Upper lobe of right lung (tissue), 1 donor: Measurements from ENCODE around the gene PDCD1LG2. TPM values are rescaled to one million over a fixed set of nuclear protein-coding genes. Genes with fewer than 3 reads are reported as not detected.

ENCODE experiments used
- ATAC-seq: fragments of 200-7000 bp; cut with Tn5 transposase; one replicate; pipeline ENCODE4 v1.9.1; 2020; ENCODE audit warnings: mild to moderate bottlenecking, moderate library complexity
- DNase-seq: peaks from one replicate; pipeline ENCODE4 v3.0.0-alpha.2; 2020
- H3K27ac ChIP-seq: fragments of 200-600 bp; one replicate; pipeline ENCODE4 v1.8.0; 2022
- H3K27me3 ChIP-seq: fragments of 200-600 bp; one replicate; pipeline ENCODE4 v1.8.0; 2022; ENCODE audit warnings: mild to moderate bottlenecking
- H3K36me3 ChIP-seq: fragments of 200-600 bp; one replicate; pipeline ENCODE4 v1.8.0; 2022
- H3K4me1 ChIP-seq: fragments of 200-600 bp; one replicate; pipeline ENCODE4 v1.8.0; 2022
- H3K4me3 ChIP-seq: fragments of 200-600 bp; one replicate; pipeline ENCODE4 v1.8.0; 2022; ENCODE audit warnings: mild to moderate bottlenecking
- H3K9me3 ChIP-seq: fragments of 200-600 bp; one replicate; pipeline ENCODE4 v1.8.0; 2022
- intact Hi-C: fragments of 100-400 bp; cut with DNase I; formaldehyde crosslinking; loops from one replicate; pipeline ENCODE4 v1.11.0; 2022
- total RNA-seq: library from RNA; stranded (reverse); fragmentation: NEBNext Ultra II Directional; extraction: Animal tissue kit (Norgen Biotek cat#: 25700); gene quantifications from one replicate; pipeline ENCODE4 v1.2.1, GENCODE V29; 2021
- TF ChIP-seq, protein P1 (sequence below): fragments of 200-600 bp; IDR thresholded peaks from one replicate; pipeline ENCODE4 v1.8.0; 2022; ENCODE audit warnings: antibody characterized with exemption
- donor health status: DM: no; HTN: yes; CAD: no; lungs with severe emphysema.

The PDCD1LG2 gene
- total RNA-seq, 1 donor from 2014 or later = 6.3 TPM

DNA sequence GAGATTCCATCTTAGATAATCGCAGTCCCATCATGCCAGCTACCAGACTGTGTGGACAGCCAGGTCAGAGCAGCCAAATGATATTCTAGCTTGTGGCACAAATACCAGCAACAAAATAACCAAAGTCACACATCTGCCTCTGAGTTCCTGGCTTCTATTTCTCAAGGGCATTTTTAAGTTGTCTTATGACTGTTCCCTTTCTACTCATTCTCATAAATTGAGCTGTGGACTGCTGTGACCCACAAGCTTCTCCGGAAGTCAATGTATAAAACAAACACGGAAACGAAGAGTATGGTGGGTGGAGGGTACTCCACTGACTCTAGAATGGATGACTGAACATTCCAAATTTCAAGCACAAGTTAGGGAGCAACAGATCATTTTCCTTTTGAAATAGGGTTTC is 43.9 kb downstream of the PDCD1LG2 start:
- TF ChIP-seq, protein P1, sequence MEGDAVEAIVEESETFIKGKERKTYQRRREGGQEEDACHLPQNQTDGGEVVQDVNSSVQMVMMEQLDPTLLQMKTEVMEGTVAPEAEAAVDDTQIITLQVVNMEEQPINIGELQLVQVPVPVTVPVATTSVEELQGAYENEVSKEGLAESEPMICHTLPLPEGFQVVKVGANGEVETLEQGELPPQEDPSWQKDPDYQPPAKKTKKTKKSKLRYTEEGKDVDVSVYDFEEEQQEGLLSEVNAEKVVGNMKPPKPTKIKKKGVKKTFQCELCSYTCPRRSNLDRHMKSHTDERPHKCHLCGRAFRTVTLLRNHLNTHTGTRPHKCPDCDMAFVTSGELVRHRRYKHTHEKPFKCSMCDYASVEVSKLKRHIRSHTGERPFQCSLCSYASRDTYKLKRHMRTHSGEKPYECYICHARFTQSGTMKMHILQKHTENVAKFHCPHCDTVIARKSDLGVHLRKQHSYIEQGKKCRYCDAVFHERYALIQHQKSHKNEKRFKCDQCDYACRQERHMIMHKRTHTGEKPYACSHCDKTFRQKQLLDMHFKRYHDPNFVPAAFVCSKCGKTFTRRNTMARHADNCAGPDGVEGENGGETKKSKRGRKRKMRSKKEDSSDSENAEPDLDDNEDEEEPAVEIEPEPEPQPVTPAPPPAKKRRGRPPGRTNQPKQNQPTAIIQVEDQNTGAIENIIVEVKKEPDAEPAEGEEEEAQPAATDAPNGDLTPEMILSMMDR = no peak

DNA sequence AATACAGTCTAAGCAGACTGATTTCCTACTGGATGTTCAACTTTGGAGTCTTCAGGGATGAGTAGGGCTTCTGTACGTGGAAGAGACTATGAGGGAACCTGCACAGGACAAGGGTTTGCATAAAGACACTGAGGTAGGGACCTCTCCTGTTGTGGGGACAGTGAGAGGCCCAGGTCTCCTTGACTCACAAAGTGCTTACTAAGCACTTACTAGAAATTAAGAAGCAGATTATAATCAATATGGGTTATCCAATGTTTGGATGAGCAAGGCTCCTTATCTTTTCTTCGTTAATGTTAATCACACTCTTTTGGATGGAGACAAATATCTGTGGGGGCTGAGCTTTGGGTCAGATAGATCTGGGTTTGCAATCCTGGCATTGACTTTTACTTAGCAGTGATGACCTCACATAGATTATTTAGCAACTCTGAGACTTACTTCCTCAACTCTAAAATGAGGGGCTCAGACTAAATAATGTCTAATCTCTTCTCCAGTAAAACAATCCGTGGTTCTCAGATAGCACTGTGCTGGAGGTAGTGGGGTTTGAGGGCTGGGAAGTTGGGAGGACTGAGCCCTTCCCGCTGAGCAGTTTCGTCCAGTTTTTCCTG is 45.9 kb downstream of the PDCD1LG2 start:
- ATAC-seq = no peak
- Histone ChIP-seq H3K9me3 (no peaks in the 10 kb centered on the region), H3K27ac (no peak overlapping the region), H3K4me3 (no peak overlapping the region), H3K36me3 (no peaks in the 10 kb centered on the region), H3K27me3 (no peaks in the 10 kb centered on the region), H3K4me1 (peaks cover 13% of the 10 kb centered on the region)
- intact Hi-C loops = no loop called here
- no peak for DNase-seq
- TF ChIP-seq, protein P1 = no peak

More for the DNA sequence above, 43.9 kb downstream of the PDCD1LG2 start:
- H3K27me3 ChIP-seq = no peaks in the 10 kb centered on the region
- H3K9me3 ChIP-seq = no peaks in the 10 kb centered on the region
- ATAC-seq = no peak
- no peak overlapping the region for H3K27ac ChIP-seq
- no peak overlapping the region for H3K4me3 ChIP-seq
- H3K36me3 ChIP-seq = no peaks in the 10 kb centered on the region
- no peak for DNase-seq
- peaks cover 13% of the 10 kb centered on the region for H3K4me1 ChIP-seq
- intact Hi-C loops = no loop called here

DNA sequence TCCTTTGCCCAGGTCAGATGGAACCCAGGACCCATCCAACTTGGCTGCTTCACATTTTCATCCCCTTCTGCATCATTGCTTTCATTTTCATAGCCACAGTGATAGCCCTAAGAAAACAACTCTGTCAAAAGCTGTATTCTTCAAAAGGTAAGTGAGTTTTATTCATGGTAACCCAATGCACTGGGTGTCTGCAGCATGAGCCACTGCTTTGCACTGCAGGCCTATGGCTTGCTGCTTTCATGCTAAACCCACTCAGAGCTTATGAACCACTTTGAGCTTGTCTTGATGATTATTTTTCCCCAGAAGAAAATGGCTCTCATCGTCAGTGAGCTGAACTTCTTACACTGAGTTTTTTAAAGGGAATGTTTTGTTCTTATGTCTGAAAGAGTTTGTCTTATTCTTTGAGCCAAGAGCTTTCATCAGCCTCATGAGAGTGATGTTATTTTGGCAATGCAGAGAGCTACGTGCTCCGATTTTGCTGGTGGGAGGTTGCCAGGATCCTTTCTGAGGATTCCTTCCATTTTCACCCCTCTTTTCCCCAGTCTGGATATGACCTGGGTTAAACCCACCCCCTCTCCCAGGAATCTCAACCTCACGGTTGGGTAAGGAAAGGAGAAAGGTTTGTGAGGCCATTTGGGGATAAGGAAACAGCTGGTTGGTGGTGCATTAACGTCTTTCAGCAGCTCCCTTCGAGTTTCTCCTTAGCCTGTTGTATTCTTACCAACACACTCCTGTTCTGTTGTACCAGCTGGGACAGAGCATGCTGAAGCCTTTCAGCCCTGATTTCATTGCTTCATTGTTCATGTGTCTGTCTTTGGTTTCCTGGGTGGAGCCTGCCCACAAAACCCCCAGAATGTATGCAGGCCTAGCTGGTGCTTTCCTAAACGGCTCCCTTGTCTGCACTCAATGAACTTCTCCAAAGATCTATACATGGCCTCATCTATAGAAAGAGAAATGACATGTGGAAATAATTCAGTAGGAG is 47.6 kb downstream of the PDCD1LG2 start:
- Histone ChIP-seq H3K4me1 (peaks cover 13% of the 10 kb centered on the region), H3K9me3 (no peaks in the 10 kb centered on the region), H3K36me3 (no peaks in the 10 kb centered on the region), H3K4me3 (no peak overlapping the region), H3K27ac (peak overlapping the region; percentile 25), H3K27me3 (no peaks in the 10 kb centered on the region)
- ATAC-seq (peak; percentile 91), DNase-seq (no peak)
- TF ChIP-seq, protein P1 = no peak
- intact Hi-C loops = no loop called here

DNA sequence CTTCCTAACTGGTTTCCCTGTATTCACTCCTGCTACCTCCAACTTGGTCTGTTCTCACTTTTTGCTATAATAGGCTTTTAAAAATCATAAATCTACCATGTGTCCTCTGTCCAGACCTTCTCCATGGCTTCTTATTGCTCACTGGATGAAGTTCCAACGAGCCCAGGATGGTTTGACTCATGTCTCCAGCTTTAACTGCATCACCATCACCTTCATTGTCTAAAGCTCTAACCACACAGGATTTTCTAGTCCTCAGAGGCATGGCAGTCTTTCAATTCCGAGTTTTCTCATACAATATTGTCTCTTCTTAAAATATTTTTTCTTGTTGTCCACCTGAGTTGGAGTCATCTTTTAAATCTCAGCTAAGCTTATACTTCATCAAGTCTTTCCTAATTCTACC is 49.3 kb downstream of the PDCD1LG2 start:
- no peak overlapping the region for H3K4me3 ChIP-seq
- intact Hi-C loops = no loop called here
- no peak for DNase-seq
- ATAC-seq = no peak
- TF ChIP-seq, protein P1 = no peak
- peaks cover 13% of the 10 kb centered on the region for H3K4me1 ChIP-seq
- no peaks in the 10 kb centered on the region for H3K27me3 ChIP-seq
- H3K9me3 ChIP-seq = no peaks in the 10 kb centered on the region
- no peaks in the 10 kb centered on the region for H3K36me3 ChIP-seq
- H3K27ac ChIP-seq = no peak overlapping the region

DNA sequence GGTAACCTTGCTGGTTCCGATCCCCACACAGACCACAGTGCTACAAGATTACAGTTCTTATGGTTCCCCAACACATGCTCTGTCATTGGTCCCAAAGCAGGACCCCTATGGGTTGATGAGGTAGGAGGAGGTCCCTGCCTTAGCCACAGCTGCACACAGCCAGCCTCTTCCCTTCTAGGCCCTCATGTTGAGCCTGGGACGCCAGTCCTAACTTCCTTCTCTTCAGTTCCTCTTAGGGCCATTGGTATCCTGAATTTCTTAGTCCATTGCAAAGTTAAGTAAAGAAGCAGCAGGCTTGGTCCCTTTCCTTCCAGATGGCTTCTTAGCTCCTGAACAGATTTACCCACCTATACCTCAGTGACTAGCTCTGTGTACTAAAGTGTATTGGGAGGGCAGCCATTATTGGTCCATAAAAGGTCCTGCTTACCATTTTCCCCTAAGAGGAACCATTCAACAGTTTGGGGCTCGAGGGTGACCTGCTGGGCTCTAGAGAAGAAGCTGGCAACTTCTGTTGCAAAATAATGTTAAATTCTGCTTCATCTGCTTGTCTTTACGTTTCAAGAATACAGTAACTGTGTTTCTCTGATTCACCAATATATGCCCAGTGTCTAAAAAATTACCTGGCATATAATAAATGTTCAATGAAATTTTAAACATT is 50.2 kb downstream of the PDCD1LG2 start:
- TF ChIP-seq, protein P1 = no peak
- no peaks in the 10 kb centered on the region for H3K36me3 ChIP-seq
- ATAC-seq (peak; percentile 49), DNase-seq (no peak)
- intact Hi-C loops = no loop called here
- H3K4me1 ChIP-seq = peaks cover 13% of the 10 kb centered on the region
- H3K9me3 ChIP-seq = no peaks in the 10 kb centered on the region
- no peak overlapping the region for H3K27ac ChIP-seq
- no peak overlapping the region for H3K4me3 ChIP-seq
- no peaks in the 10 kb centered on the region for H3K27me3 ChIP-seq
